ENCODE measurements around the gene KCNG2. TPM values are rescaled to one million over a fixed set of nuclear protein-coding genes. Genes with fewer than 3 reads are reported as not detected.

KCNG2 gene
- total and polyA plus RNA-seq, 2 experiments from 2014 or later: 0.13 to 0.52 TPM

DNA sequence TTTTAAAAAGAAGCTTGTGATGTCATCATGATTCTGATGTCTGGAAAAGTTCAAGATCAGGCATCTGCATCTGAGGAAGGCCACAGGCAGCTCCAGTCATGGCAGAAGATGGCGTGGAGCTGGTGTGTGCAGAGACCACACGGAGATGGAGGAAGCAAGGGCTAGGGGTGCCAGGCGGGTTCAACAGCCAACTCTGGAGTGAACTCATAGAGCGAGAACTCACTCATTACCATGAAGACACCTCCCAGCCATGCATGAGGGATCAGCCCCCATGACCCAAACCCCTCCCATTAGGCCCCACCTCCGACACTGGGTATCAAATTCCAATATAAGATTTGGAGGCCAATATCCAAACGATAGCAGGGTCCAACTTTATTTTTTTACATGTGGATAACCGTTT, 61.6 kb downstream of the KCNG2 start (continued):
- TF ChIP-seq ZNF462 (CRISPR knock-in tag; IDR thresholded peaks at IDR 0.05): no peak
- TF ChIP-seq CREB1 (CRISPR knock-in tag; IDR thresholded peaks at IDR 0.05; ENCODE audit: low read depth): no peak
- no peak for TF ChIP-seq POLR2AphosphoS5 (IDR thresholded peaks at IDR 0.05; ENCODE audit: low read depth)

DNA sequence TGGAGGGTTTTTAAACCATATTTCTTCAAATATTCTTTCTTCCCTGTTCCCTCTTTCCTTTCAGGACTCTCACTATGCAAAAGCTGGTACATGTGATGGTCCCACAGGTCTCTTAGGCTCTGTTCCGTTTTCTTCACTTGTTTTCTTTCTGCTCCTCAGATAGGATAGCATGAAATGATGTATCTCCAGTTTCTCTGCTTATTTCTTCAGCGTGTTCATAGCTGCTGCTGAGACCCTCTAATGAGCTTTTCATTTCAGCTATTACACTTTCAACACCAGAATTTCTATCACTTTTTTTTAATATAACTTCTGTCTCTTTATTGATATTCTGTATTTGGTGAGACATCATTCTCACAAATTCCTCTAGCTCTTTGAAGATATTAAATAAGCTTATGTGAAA, 63.9 kb downstream of the KCNG2 start:
- Mint-ChIP-seq H3K36me3 (ENCODE audit: low read depth) (no peaks in the 10 kb centered on the region), H3K9me3 (no peaks in the 10 kb centered on the region), H3K27me3 (ENCODE audit: insufficient read depth, low read depth, poor library complexity) (peaks cover 6% of the 10 kb centered on the region), H3K4me3 (no peak overlapping the region), H3K27ac (no peak overlapping the region), H3K4me1 (peaks cover 6% of the 10 kb centered on the region; the same call in 2 of the 3 replicates)
- DNase-seq (ENCODE audit: low spot score) (no peak), ATAC-seq (no peak)
- no peaks in the 10 kb centered on the region for H3K9me2 ChIP-seq (ENCODE audit: insufficient read depth)
- H4K20me1 ChIP-seq (replicated peaks; ENCODE audit: insufficient read depth): no peaks in the 10 kb centered on the region
- H3F3A ChIP-seq (replicated peaks; ENCODE audit: low read depth): 0 out of 2 replicates have a peak, but pooled peaks cover 4% of the 10 kb centered on the region
- no peak overlapping the region for H3K4me3 ChIP-seq
- no peak overlapping the region for H3K4me2 ChIP-seq
- no peaks in the 10 kb centered on the region for H3K4me1 ChIP-seq (ENCODE audit: insufficient read depth)
- H3K36me3 ChIP-seq (ENCODE audit: insufficient read depth): no peaks in the 10 kb centered on the region
- H2AFZ ChIP-seq: no peak overlapping the region
- no peak overlapping the region for H3K27ac ChIP-seq (ENCODE audit: low read depth)
- no peaks in the 10 kb centered on the region for H3K79me2 ChIP-seq (replicated peaks; ENCODE audit: insufficient read depth)
- H3K27me3 ChIP-seq (ENCODE audit: insufficient read depth): no peaks in the 10 kb centered on the region
- TF ChIP-seq, protein P1, sequence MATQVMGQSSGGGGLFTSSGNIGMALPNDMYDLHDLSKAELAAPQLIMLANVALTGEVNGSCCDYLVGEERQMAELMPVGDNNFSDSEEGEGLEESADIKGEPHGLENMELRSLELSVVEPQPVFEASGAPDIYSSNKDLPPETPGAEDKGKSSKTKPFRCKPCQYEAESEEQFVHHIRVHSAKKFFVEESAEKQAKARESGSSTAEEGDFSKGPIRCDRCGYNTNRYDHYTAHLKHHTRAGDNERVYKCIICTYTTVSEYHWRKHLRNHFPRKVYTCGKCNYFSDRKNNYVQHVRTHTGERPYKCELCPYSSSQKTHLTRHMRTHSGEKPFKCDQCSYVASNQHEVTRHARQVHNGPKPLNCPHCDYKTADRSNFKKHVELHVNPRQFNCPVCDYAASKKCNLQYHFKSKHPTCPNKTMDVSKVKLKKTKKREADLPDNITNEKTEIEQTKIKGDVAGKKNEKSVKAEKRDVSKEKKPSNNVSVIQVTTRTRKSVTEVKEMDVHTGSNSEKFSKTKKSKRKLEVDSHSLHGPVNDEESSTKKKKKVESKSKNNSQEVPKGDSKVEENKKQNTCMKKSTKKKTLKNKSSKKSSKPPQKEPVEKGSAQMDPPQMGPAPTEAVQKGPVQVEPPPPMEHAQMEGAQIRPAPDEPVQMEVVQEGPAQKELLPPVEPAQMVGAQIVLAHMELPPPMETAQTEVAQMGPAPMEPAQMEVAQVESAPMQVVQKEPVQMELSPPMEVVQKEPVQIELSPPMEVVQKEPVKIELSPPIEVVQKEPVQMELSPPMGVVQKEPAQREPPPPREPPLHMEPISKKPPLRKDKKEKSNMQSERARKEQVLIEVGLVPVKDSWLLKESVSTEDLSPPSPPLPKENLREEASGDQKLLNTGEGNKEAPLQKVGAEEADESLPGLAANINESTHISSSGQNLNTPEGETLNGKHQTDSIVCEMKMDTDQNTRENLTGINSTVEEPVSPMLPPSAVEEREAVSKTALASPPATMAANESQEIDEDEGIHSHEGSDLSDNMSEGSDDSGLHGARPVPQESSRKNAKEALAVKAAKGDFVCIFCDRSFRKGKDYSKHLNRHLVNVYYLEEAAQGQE (IDR thresholded peaks at IDR 0.05; ENCODE audit: unreplicated experiment): no peak
- no peak for TF ChIP-seq ZNF331 (CRISPR knock-in tag; IDR thresholded peaks at IDR 0.05; ENCODE audit: low read depth)
- no peak for TF ChIP-seq ZNF462 (CRISPR knock-in tag; IDR thresholded peaks at IDR 0.05)

Data from GM23338 (cell line).